GM12864 (cell line): ENCODE measurements around the gene TGFBR3.

Source experiments
- DNase-seq: peaks from one replicate; pipeline ENCODE4 v3.0.0-alpha.2; 2011; ENCODE audit warnings: low read depth
- H3K4me3 ChIP-seq: 2 replicates; pipeline ENCODE4 v1.5.1; 2011; ENCODE audit warnings: mild to moderate bottlenecking, low read depth, low read length, control low read depth
- CTCF ChIP-seq: IDR thresholded peaks from 2 replicates; pipeline ENCODE4 v1.5.1; 2011; ENCODE audit warnings: low read depth, mild to moderate bottlenecking, moderate library complexity, low read length, control low read depth, inconsistent platforms; ENCODE audit errors: missing control alignments

Gene TGFBR3

GRCh38 chr1:91795591-91796389 is 90.2 kb downstream of the TGFBR3 start:
- TF ChIP-seq CTCF, result no peak
- no peak for DNase-seq
- H3K4me3 ChIP-seq, result no peak overlapping the region

DNA sequence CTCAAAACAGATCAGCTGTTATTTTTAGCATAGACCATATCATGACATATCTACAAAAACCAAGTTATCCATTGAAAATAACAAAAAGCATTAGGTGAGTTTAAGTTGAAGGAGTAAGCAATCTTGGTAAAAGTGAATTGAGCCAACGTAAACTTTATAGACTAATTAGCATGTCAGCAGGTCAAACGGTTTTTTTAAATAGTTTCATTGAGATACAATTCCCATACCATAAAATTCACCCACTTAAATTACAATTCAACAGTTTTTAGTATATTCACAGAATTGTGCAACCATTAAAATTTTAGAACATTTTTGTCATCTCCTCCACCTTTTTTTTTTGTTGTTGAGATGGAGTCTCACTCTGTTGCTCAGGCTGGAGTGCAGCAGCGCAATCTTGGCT is 92.1 kb downstream of the TGFBR3 start:
- DNase-seq, result no peak
- TF ChIP-seq CTCF, result no peak
- no peak overlapping the region for H3K4me3 ChIP-seq

DNA sequence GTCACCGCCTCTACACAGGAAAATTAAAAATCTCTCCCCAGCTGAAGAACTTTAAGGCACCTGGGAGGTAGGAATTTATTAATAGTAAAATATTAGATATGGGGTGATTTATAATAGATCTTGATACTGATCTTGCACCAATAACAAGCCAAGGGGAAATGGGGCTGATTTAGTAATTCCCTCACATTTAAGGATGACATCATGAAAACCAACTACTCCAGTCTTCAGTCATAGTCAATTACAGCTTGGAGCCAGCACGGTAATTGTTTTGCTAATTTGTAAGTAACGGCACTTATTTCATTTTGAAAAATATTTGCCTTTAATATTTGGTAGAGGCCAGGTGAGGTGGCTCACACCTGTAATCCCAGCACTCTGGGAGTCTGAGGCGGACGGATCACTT is 92.8 kb downstream of the TGFBR3 start:
- no peak for TF ChIP-seq CTCF
- no peak overlapping the region for H3K4me3 ChIP-seq
- no peak for DNase-seq

- no peak for DNase-seq
- TF ChIP-seq CTCF, result no peak
- H3K4me3 ChIP-seq, result no peak overlapping the region
These were observed 93.4 kb downstream of the TGFBR3 start for GRCh38 chr1:91792489-91793071.

GRCh38 chr1:91791691-91792488 is 94.1 kb downstream of the TGFBR3 start:
- no peak for DNase-seq
- TF ChIP-seq CTCF, result no peak
- H3K4me3 ChIP-seq, result no peak overlapping the region

DNA sequence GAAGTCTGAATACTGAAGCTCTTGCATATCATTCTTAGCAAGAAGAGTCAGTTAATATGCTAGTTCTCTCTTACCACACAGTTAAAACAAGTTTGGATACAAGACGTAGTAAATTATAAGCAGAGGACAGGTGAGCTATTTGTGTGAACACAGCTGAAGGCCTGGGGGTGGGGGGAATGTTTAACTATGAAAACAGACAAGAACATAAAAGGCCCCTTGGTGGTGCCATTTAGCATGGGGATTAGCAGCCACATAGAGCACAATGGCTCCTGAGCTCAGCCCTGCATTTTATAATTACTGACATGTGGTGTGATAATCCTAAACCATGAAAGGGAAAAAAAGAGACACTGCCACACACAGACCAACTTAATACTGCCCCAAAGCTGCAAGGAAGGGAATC is 94.8 kb downstream of the TGFBR3 start:
- no peak overlapping the region for H3K4me3 ChIP-seq
- no peak for DNase-seq

More for the DNA sequence above, 94.8 kb downstream of the TGFBR3 start:
- no peak for TF ChIP-seq CTCF
